ENCODE results near the gene HMGCS2.
"Not testable (repeated sequence)": the region's sequence is repeated elsewhere in the genome, so short reads cannot be mapped to it uniquely, and the experiment has no call there.

HMGCS2 gene

GRCh38 chr1:119786046-119786445 is 17.3 kb upstream of the HMGCS2 start:
- not testable (repeated sequence) for H2BK120ac ChIP-seq (ENCODE audit: low read depth, low read length); H2AK5ac ChIP-seq (ENCODE audit: low read length, severe bottlenecking); H3K9me3 ChIP-seq (ENCODE audit: control insufficient read depth, low read length); H3K4me3 ChIP-seq (ENCODE audit: insufficient read depth in 1 of 2, low read depth in 1 of 2, low read length in 2 of 2); H3K23ac ChIP-seq (ENCODE audit: low read length in 2 of 2); H2BK12ac ChIP-seq (ENCODE audit: low read length in 2 of 2); H4K91ac ChIP-seq (ENCODE audit: low read length); H3K4me1 ChIP-seq (ENCODE audit: control insufficient read depth, insufficient read depth, low read depth, low read length); H3K18ac ChIP-seq (ENCODE audit: low read depth in 1 of 2, low read length in 2 of 2); DNase-seq; H3K9ac ChIP-seq (ENCODE audit: low read length); H2BK5ac ChIP-seq (ENCODE audit: low read depth, low read length, poor library complexity, severe bottlenecking); H2BK15ac ChIP-seq (ENCODE audit: low read depth, poor library complexity, severe bottlenecking); H3K79me1 ChIP-seq (replicated peaks; ENCODE audit: low read length, poor library complexity, severe bottlenecking); H2AFZ ChIP-seq (ENCODE audit: low read depth, low read length); H3K27ac ChIP-seq (ENCODE audit: low read length, poor library complexity, severe bottlenecking); H3K27me3 ChIP-seq (ENCODE audit: control insufficient read depth in 1 of 2, insufficient read depth in 1 of 2, low read length in 2 of 2); H3K36me3 ChIP-seq (ENCODE audit: control insufficient read depth in 1 of 2, insufficient read depth in 2 of 2, low read depth in 1 of 2, low read length in 2 of 2); H4K8ac ChIP-seq (ENCODE audit: low read length); H3K4me2 ChIP-seq (ENCODE audit: low read length, poor library complexity, severe bottlenecking); H3K14ac ChIP-seq (ENCODE audit: low read length in 2 of 2); H3K4ac ChIP-seq (ENCODE audit: low read depth in 1 of 2, low read length in 2 of 2)
- WGBS: 100% methylated on average over 3 of the region's 7 CpGs

DNA sequence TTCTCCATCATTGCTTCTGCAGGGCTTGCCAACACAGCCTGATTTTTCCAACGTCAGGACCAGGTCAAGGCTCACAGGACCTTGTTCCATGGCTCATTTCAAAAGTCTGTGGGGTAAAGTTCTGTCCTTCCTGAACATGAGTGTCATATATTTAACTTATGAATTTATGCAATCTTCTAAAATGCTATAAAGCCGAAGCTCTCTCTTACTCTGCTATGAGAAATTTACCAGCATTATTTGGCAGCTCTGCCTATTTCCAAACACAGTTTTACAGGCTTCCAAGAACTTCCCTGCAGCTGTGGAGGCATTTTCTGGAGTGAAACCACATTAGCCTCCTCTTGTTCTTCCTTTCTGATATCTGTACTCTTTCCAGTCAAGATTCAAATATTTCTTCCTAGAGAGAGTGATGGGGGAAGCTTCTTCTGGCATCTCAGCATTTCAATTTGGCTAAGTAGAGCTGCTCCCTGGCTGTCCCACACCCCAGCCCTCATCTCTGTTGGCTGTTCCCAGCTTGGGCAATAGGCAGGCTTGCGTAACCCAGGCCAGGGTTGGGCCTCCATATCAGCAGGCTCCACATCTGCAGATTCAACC is 15.6 kb upstream of the HMGCS2 start:
- Histone ChIP-seq H3K14ac (ENCODE audit: low read length in 2 of 2) (no peak overlapping the region), H2AFZ (ENCODE audit: low read depth, low read length) (no peak overlapping the region), H2AK5ac (ENCODE audit: low read length, severe bottlenecking) (no peak overlapping the region), H3K36me3 (ENCODE audit: control insufficient read depth in 1 of 2, insufficient read depth in 2 of 2, low read depth in 1 of 2, low read length in 2 of 2) (no peaks in the 10 kb centered on the region), H3K18ac (ENCODE audit: low read depth in 1 of 2, low read length in 2 of 2) (no peak overlapping the region), H2BK120ac (ENCODE audit: low read depth, low read length) (no peak overlapping the region), H3K4me1 (ENCODE audit: control insufficient read depth, insufficient read depth, low read depth, low read length) (peaks cover 3% of the 10 kb centered on the region), H3K27me3 (ENCODE audit: control insufficient read depth in 1 of 2, insufficient read depth in 1 of 2, low read length in 2 of 2) (no peaks in the 10 kb centered on the region), H3K9ac (ENCODE audit: low read length) (no peak overlapping the region), H3K27ac (ENCODE audit: low read length, poor library complexity, severe bottlenecking) (no peak overlapping the region), H4K91ac (ENCODE audit: low read length) (no peak overlapping the region), H2BK15ac (ENCODE audit: low read depth, poor library complexity, severe bottlenecking) (no peak overlapping the region), H3K9me3 (ENCODE audit: control insufficient read depth, low read length) (no peaks in the 10 kb centered on the region), H3K4ac (ENCODE audit: low read depth in 1 of 2, low read length in 2 of 2) (no peak overlapping the region), H2BK12ac (ENCODE audit: low read length in 2 of 2) (no peak overlapping the region), H2BK5ac (ENCODE audit: low read depth, low read length, poor library complexity, severe bottlenecking) (no peak overlapping the region), H3K23ac (ENCODE audit: low read length in 2 of 2) (no peak overlapping the region), H3K4me2 (ENCODE audit: low read length, poor library complexity, severe bottlenecking) (no peak overlapping the region), H3K79me1 (replicated peaks; ENCODE audit: low read length, poor library complexity, severe bottlenecking) (no peaks in the 10 kb centered on the region), H3K4me3 (ENCODE audit: insufficient read depth in 1 of 2, low read depth in 1 of 2, low read length in 2 of 2) (no peak overlapping the region), H4K8ac (ENCODE audit: low read length) (no peak overlapping the region)
- DNase-seq: no peak
- 72% methylated on average over 2 of the region's 3 CpGs for WGBS

- H3K4me3 ChIP-seq (ENCODE audit: insufficient read depth in 1 of 2, low read depth in 1 of 2, low read length in 2 of 2): no peak overlapping the region
- no peak overlapping the region for H2AFZ ChIP-seq (ENCODE audit: low read depth, low read length)
- no peak overlapping the region for H4K91ac ChIP-seq (ENCODE audit: low read length)
- no peak overlapping the region for H3K4ac ChIP-seq (ENCODE audit: low read depth in 1 of 2, low read length in 2 of 2)
- 71% methylated on average over 5 of the region's 6 CpGs for WGBS
- H3K9ac ChIP-seq (ENCODE audit: low read length): no peak overlapping the region
- no peak overlapping the region for H2AK5ac ChIP-seq (ENCODE audit: low read length, severe bottlenecking)
- peaks cover 3% of the 10 kb centered on the region for H3K4me1 ChIP-seq (ENCODE audit: control insufficient read depth, insufficient read depth, low read depth, low read length)
- no peak overlapping the region for H3K4me2 ChIP-seq (ENCODE audit: low read length, poor library complexity, severe bottlenecking)
- no peak overlapping the region for H2BK120ac ChIP-seq (ENCODE audit: low read depth, low read length)
- H2BK5ac ChIP-seq (ENCODE audit: low read depth, low read length, poor library complexity, severe bottlenecking): no peak overlapping the region
- H3K27ac ChIP-seq (ENCODE audit: low read length, poor library complexity, severe bottlenecking): no peak overlapping the region
- no peak overlapping the region for H3K18ac ChIP-seq (ENCODE audit: low read depth in 1 of 2, low read length in 2 of 2)
- no peak overlapping the region for H4K8ac ChIP-seq (ENCODE audit: low read length)
- H3K79me1 ChIP-seq (replicated peaks; ENCODE audit: low read length, poor library complexity, severe bottlenecking): no peaks in the 10 kb centered on the region
- H3K14ac ChIP-seq (ENCODE audit: low read length in 2 of 2): no peak overlapping the region
- no peaks in the 10 kb centered on the region for H3K27me3 ChIP-seq (ENCODE audit: control insufficient read depth in 1 of 2, insufficient read depth in 1 of 2, low read length in 2 of 2)
- DNase-seq: peak; percentile 79
- H3K23ac ChIP-seq (ENCODE audit: low read length in 2 of 2): no peak overlapping the region
- no peaks in the 10 kb centered on the region for H3K36me3 ChIP-seq (ENCODE audit: control insufficient read depth in 1 of 2, insufficient read depth in 2 of 2, low read depth in 1 of 2, low read length in 2 of 2)
- H2BK15ac ChIP-seq (ENCODE audit: low read depth, poor library complexity, severe bottlenecking): no peak overlapping the region
- no peaks in the 10 kb centered on the region for H3K9me3 ChIP-seq (ENCODE audit: control insufficient read depth, low read length)
- no peak overlapping the region for H2BK12ac ChIP-seq (ENCODE audit: low read length in 2 of 2)
Measured at GRCh38 chr1:119783354-119784185, 14.9 kb upstream of the HMGCS2 start.

DNA sequence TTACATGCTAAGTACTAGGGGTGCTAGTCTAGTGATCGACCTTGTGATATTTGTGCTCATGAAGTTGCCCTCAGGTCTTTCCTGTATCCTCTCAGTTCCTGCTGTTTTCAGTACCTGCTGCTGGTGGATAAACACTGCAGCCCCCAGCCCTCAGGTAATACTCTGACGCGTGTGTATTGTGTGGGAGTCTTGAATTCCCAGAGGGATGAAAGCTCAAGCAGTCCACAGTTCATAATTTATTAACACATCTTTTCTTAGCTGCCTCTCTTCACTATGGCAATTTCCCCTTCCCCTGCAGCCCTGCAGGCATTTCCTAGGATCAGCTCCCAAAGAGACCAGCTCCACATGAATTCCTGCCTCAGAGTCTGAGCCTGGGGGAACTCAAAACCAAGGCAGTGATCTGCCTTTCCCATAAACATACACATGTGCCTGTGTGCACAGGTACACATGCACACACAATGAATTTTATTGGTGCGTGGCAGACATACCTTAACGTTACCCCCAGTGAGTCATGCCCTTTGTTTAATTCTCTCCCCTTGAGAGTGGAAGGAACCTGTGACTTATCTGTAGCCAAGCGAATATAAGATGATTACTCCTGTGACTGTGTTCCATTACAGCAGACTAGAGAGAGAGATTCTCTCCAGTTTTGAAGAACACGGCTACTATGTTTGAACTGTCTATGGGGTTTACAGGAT is 14.1 kb upstream of the HMGCS2 start:
- Histone ChIP-seq H3K4me1 (ENCODE audit: control insufficient read depth, insufficient read depth, low read depth, low read length) (peaks cover 3% of the 10 kb centered on the region), H2AFZ (ENCODE audit: low read depth, low read length) (no peak overlapping the region), H2BK12ac (ENCODE audit: low read length in 2 of 2) (peak overlapping the region in 1 of 2 experiments; percentile 70), H3K18ac (ENCODE audit: low read depth in 1 of 2, low read length in 2 of 2) (peak overlapping the region in 1 of 2 experiments; percentile 48), H2BK120ac (ENCODE audit: low read depth, low read length) (no peak overlapping the region), H2BK5ac (ENCODE audit: low read depth, low read length, poor library complexity, severe bottlenecking) (no peak overlapping the region), H3K4me2 (ENCODE audit: low read length, poor library complexity, severe bottlenecking) (no peak overlapping the region), H3K27ac (ENCODE audit: low read length, poor library complexity, severe bottlenecking) (no peak overlapping the region), H3K27me3 (ENCODE audit: control insufficient read depth in 1 of 2, insufficient read depth in 1 of 2, low read length in 2 of 2) (no peaks in the 10 kb centered on the region), H2AK5ac (ENCODE audit: low read length, severe bottlenecking) (no peak overlapping the region), H3K4me3 (ENCODE audit: insufficient read depth in 1 of 2, low read depth in 1 of 2, low read length in 2 of 2) (no peak overlapping the region), H3K23ac (ENCODE audit: low read length in 2 of 2) (no peak overlapping the region), H2BK15ac (ENCODE audit: low read depth, poor library complexity, severe bottlenecking) (no peak overlapping the region), H4K91ac (ENCODE audit: low read length) (no peak overlapping the region), H3K79me1 (replicated peaks; ENCODE audit: low read length, poor library complexity, severe bottlenecking) (no peaks in the 10 kb centered on the region), H3K14ac (ENCODE audit: low read length in 2 of 2) (peak overlapping the region in 1 of 2 experiments; percentile 53), H3K9ac (ENCODE audit: low read length) (no peak overlapping the region), H4K8ac (ENCODE audit: low read length) (peak overlapping the region; percentile 14), H3K36me3 (ENCODE audit: control insufficient read depth in 1 of 2, insufficient read depth in 2 of 2, low read depth in 1 of 2, low read length in 2 of 2) (no peaks in the 10 kb centered on the region), H3K4ac (ENCODE audit: low read depth in 1 of 2, low read length in 2 of 2) (no peak overlapping the region), H3K9me3 (ENCODE audit: control insufficient read depth, low read length) (no peaks in the 10 kb centered on the region)
- 81% methylated on average over 7 of the region's 7 CpGs for WGBS
- peak; percentile 18 for DNase-seq
